PC-9 (cell line): Measurements from ENCODE around the gene C1orf216. TPM values are rescaled to one million over a fixed set of nuclear protein-coding genes. Genes with fewer than 3 reads are reported as not detected.

Experiments
- BruUV-seq: library from RNA; stranded (reverse); fragments of 400-500 nt; replicated peaks from 2 replicates; lab custom pipeline; 2021; lab: Mats Ljungman, UMichigan
- CTCF ChIA-PET: fragments of 300-600 bp; sonication (Branson Sonifier 250); formaldehyde crosslinking; loops from one replicate; lab custom pipeline; 2022; ENCODE audit warnings: antibody characterized with exemption; lab: Charles Lee
- POLR2A ChIA-PET: fragments of 300-600 bp; sonication (Branson Sonifier 250); formaldehyde crosslinking; loops from one replicate; lab custom pipeline; 2022; ENCODE audit warnings: antibody characterized with exemption; ENCODE audit not compliant: unreplicated experiment; lab: Charles Lee
- DNase-seq, 2 experiments: peaks; one replicate each; pipeline versions ENCODE4 v3.0.0 to v3.0.0-alpha.2; 2015 to 2022; ENCODE audit warnings: mixed read lengths in 1 of 2
- H2AFZ ChIP-seq: fragments of 200-600 bp; sonication (generic); 2 replicates; pipeline ENCODE4 v1.8.1; 2017; ENCODE audit warnings: antibody characterized with exemption
- H3F3A ChIP-seq: fragments of 200-600 bp; sonication (generic); 2 replicates; pipeline ENCODE4 v1.8.1; 2017; ENCODE audit warnings: antibody characterized with exemption, mild to moderate bottlenecking, low read depth; ENCODE audit not compliant: insufficient read depth
- H3K27ac ChIP-seq: fragments of 200-600 bp; sonication (generic); 2 replicates; pipeline ENCODE4 v1.6.1; 2016; ENCODE audit warnings: mixed run types
- H3K27me3 ChIP-seq: fragments of 200-600 bp; sonication (generic); 2 replicates; pipeline ENCODE4 v1.6.1; 2016; ENCODE audit warnings: low read depth, mixed run types; ENCODE audit not compliant: insufficient read depth
- H3K36me3 ChIP-seq: fragments of 200-600 bp; sonication (generic); 2 replicates; pipeline ENCODE4 v1.6.1; 2016; ENCODE audit warnings: low read depth, mixed run types
- H3K4me1 ChIP-seq: fragments of 200-600 bp; sonication (generic); replicated peaks from 2 replicates; pipeline ENCODE4 v1.6.1; 2016; ENCODE audit warnings: mixed run types; ENCODE audit not compliant: insufficient read depth
- H3K4me2 ChIP-seq: fragments of 200-600 bp; sonication (generic); 2 replicates; pipeline ENCODE4 v1.6.1; 2017; ENCODE audit warnings: mixed run types
- H3K4me3 ChIP-seq: fragments of 200-600 bp; sonication (generic); 2 replicates; pipeline ENCODE4 v1.6.1; 2016; ENCODE audit warnings: mixed run types
- H3K79me2 ChIP-seq: fragments of 200-600 bp; sonication (generic); 2 replicates; pipeline ENCODE4 v1.6.1; 2017; ENCODE audit warnings: low read depth, mixed run types
- H3K9me2 ChIP-seq: fragments of 200-600 bp; sonication (generic); 2 replicates; pipeline ENCODE4 v1.8.1; 2017; ENCODE audit warnings: mild to moderate bottlenecking; ENCODE audit not compliant: insufficient read depth
- H3K9me3 ChIP-seq: fragments of 200-600 bp; sonication (generic); 2 replicates; pipeline ENCODE4 v1.8.1; 2016; ENCODE audit warnings: low read depth; ENCODE audit not compliant: insufficient read depth
- H4K20me1 ChIP-seq: fragments of 200-600 bp; sonication (generic); 2 replicates; pipeline ENCODE4 v1.8.1; 2017; ENCODE audit not compliant: insufficient read depth
- CTCF ChIP-seq: fragments of 200-600 bp; sonication (generic); conservative IDR thresholded peaks from 2 replicates; pipeline ENCODE4 v1.6.1; 2017; ENCODE audit warnings: mixed run types, antibody characterized with exemption, mild to moderate bottlenecking, moderate library complexity
- EZH2 ChIP-seq: fragments of 200-600 bp; sonication (generic); IDR thresholded peaks from 2 replicates; pipeline ENCODE4 v1.8.0; 2017; ENCODE audit warnings: antibody characterized with exemption, low read depth
- intact Hi-C: fragments of 100-400 bp; cut with micrococcal nuclease; formaldehyde crosslinking; loops from one replicate; pipeline ENCODE4 v1.10.0; 2022; ENCODE audit not compliant: unreplicated experiment
- total RNA-seq: library from RNA; stranded (reverse); gene quantifications from 2 replicates; pipeline ENCODE4 v1.2.3, GENCODE V29; 2021

Gene C1orf216
- total RNA-seq, 1 experiment from 2014 or later: 7.6 TPM

- no peak for DNase-seq
- Histone ChIP-seq H3K27ac (no peak overlapping the region), H2AFZ (no peak overlapping the region), H3K4me1 (no peaks in the 10 kb centered on the region), H3K4me3 (no peak overlapping the region), H3K9me3 (no peaks in the 10 kb centered on the region), H3K27me3 (peaks cover 97% of the 10 kb centered on the region), H3K79me2 (no peaks in the 10 kb centered on the region), H3K4me2 (no peak overlapping the region), H4K20me1 (no peaks in the 10 kb centered on the region), H3F3A (no peaks in the 10 kb centered on the region), H3K9me2 (no peaks in the 10 kb centered on the region), H3K36me3 (no peaks in the 10 kb centered on the region)
- ChIA-PET CTCF (no interaction called here), POLR2A (no interaction called here)
- intact Hi-C loops: no loop called here
- no TSS peak for BruUV-seq
- TF ChIP-seq EZH2 (no peak), CTCF (no peak)
Observed at GRCh38 chr1:35688161-35688560, 30.5 kb downstream of the C1orf216 start.

GRCh38 chr1:35683012-35683411 lies 35.7 kb downstream of the C1orf216 start:
- Histone ChIP-seq H3K9me2 (no peaks in the 10 kb centered on the region), H3K27ac (no peak overlapping the region), H3K4me1 (no peaks in the 10 kb centered on the region), H3K9me3 (no peaks in the 10 kb centered on the region), H3K27me3 (peaks cover 93% of the 10 kb centered on the region), H3K36me3 (no peaks in the 10 kb centered on the region), H3K79me2 (no peaks in the 10 kb centered on the region), H3K4me3 (no peak overlapping the region), H3F3A (no peaks in the 10 kb centered on the region), H3K4me2 (no peak overlapping the region), H4K20me1 (no peaks in the 10 kb centered on the region), H2AFZ (no peak overlapping the region)
- ChIA-PET CTCF (no interaction called here), POLR2A (no interaction called here)
- no TSS peak for BruUV-seq
- no peak for DNase-seq
- intact Hi-C loops: no loop called here
- no peak for TF ChIP-seq EZH2

GRCh38 chr1:35680271-35680670 lies 38.4 kb downstream of the C1orf216 start:
- Histone ChIP-seq H3K4me2 (no peak overlapping the region), H3K4me3 (no peak overlapping the region), H3K79me2 (no peaks in the 10 kb centered on the region), H2AFZ (no peak overlapping the region), H4K20me1 (no peaks in the 10 kb centered on the region), H3K36me3 (no peaks in the 10 kb centered on the region), H3K27me3 (peaks cover 90% of the 10 kb centered on the region), H3K9me3 (no peaks in the 10 kb centered on the region), H3K4me1 (no peaks in the 10 kb centered on the region), H3K9me2 (no peaks in the 10 kb centered on the region), H3K27ac (no peak overlapping the region), H3F3A (no peaks in the 10 kb centered on the region)
- DNase-seq: no peak
- CTCF ChIA-PET: no interaction called here
- intact Hi-C loops: no loop called here
- BruUV-seq: no TSS peak
- POLR2A ChIA-PET: no interaction called here
- TF ChIP-seq CTCF (no peak), EZH2 (no peak)

- H3K4me2 ChIP-seq: no peak overlapping the region
- TF ChIP-seq EZH2 (no peak), CTCF (no peak)
Observed at GRCh38 chr1:35675773-35676172, 42.9 kb downstream of the C1orf216 start.

More at GRCh38 chr1:35675773-35676172, 42.9 kb downstream of the C1orf216 start:
- Histone ChIP-seq H3K79me2 (no peaks in the 10 kb centered on the region), H3K9me3 (no peaks in the 10 kb centered on the region), H3K27me3 (peaks cover 56% of the 10 kb centered on the region), H3K9me2 (no peaks in the 10 kb centered on the region), H4K20me1 (no peaks in the 10 kb centered on the region), H3K27ac (no peak overlapping the region), H3F3A (no peaks in the 10 kb centered on the region), H3K4me1 (0 out of 2 replicates have a peak, but pooled peaks cover 4% of the 10 kb centered on the region), H3K4me3 (no peak overlapping the region), H2AFZ (no peak overlapping the region), H3K36me3 (no peaks in the 10 kb centered on the region)
- ChIA-PET POLR2A (no interaction called here), CTCF (no interaction called here)
- no peak for DNase-seq
- no TSS peak for BruUV-seq
- intact Hi-C loops: no loop called here
